IMR-90 (cell line): Measurements from ENCODE around the gene PRR36.

Experiments used
- CEBPB ChIP-seq: IDR thresholded peaks from 2 replicates; pipeline ENCODE4 v1.6.1; 2012; ENCODE audit warnings: low read depth, low read length, improper control_type of control experiment
- ELK1 ChIP-seq: fragments of 150-350 bp; IDR thresholded peaks from 2 replicates; pipeline ENCODE4 v1.6.1; 2016; ENCODE audit warnings: low read depth, mild to moderate bottlenecking, low read length, moderate library complexity, borderline replicate concordance
- FOS ChIP-seq: fragments of 150-350 bp; IDR thresholded peaks from 2 replicates; pipeline ENCODE4 v1.6.1; 2016; ENCODE audit warnings: low read depth, low read length
- MAFK ChIP-seq: IDR thresholded peaks from 2 replicates; pipeline ENCODE4 v1.6.1; 2012; ENCODE audit warnings: low read depth, low read length, improper control_type of control experiment
- MAZ ChIP-seq: IDR thresholded peaks from 2 replicates; pipeline ENCODE4 v1.6.1; 2012; ENCODE audit warnings: low read depth, mild to moderate bottlenecking, low read length, improper control_type of control experiment, moderate library complexity, borderline replicate concordance
- MXI1 ChIP-seq: IDR thresholded peaks from 2 replicates; pipeline ENCODE4 v1.6.1; 2012; ENCODE audit warnings: low read depth, mild to moderate bottlenecking, low read length, moderate library complexity, borderline replicate concordance
- NFE2L2 ChIP-seq: fragments of 150-350 bp; IDR thresholded peaks from 2 replicates; pipeline ENCODE4 v1.6.1; 2016; ENCODE audit warnings: low read depth, mild to moderate bottlenecking, low read length
- POLR2A ChIP-seq: IDR thresholded peaks from 2 replicates; pipeline ENCODE4 v1.6.1; 2012; ENCODE audit warnings: mild to moderate bottlenecking, low read depth, low read length
- RAD21 ChIP-seq: IDR thresholded peaks from 2 replicates; pipeline ENCODE4 v1.6.1; 2012; ENCODE audit warnings: low read length, improper control_type of control experiment
- SMC3 ChIP-seq: fragments of 150-350 bp; IDR thresholded peaks from 2 replicates; pipeline ENCODE4 v1.6.1; 2016; ENCODE audit warnings: low read depth, mild to moderate bottlenecking, antibody characterized with exemption, low read length, moderate library complexity
- TF ChIP-seq, protein P1 (sequence below): conservative IDR thresholded peaks from 2 replicates; pipeline ENCODE4 v1.5.1; 2012; ENCODE audit warnings: mild to moderate bottlenecking, low read depth, low read length, improper control_type of control experiment
- TF ChIP-seq, protein P2 (sequence below): fragments of 150-350 bp; IDR thresholded peaks from 2 replicates; pipeline ENCODE4 v1.6.1; 2017; ENCODE audit warnings: mild to moderate bottlenecking, antibody characterized with exemption, low read length, low read depth

GRCh38 chr19:7864690-7865074 is 9.5 kb downstream of the PRR36 start:
- TF ChIP-seq, protein P1, sequence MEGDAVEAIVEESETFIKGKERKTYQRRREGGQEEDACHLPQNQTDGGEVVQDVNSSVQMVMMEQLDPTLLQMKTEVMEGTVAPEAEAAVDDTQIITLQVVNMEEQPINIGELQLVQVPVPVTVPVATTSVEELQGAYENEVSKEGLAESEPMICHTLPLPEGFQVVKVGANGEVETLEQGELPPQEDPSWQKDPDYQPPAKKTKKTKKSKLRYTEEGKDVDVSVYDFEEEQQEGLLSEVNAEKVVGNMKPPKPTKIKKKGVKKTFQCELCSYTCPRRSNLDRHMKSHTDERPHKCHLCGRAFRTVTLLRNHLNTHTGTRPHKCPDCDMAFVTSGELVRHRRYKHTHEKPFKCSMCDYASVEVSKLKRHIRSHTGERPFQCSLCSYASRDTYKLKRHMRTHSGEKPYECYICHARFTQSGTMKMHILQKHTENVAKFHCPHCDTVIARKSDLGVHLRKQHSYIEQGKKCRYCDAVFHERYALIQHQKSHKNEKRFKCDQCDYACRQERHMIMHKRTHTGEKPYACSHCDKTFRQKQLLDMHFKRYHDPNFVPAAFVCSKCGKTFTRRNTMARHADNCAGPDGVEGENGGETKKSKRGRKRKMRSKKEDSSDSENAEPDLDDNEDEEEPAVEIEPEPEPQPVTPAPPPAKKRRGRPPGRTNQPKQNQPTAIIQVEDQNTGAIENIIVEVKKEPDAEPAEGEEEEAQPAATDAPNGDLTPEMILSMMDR, result no peak
- TF ChIP-seq POLR2A (no peak), CEBPB (no peak), RAD21 (no peak), NFE2L2 (no peak), MXI1 (no peak), MAFK (no peak), SMC3 (no peak), ELK1 (no peak), MAZ (no peak), FOS (no peak)
- TF ChIP-seq, protein P2, sequence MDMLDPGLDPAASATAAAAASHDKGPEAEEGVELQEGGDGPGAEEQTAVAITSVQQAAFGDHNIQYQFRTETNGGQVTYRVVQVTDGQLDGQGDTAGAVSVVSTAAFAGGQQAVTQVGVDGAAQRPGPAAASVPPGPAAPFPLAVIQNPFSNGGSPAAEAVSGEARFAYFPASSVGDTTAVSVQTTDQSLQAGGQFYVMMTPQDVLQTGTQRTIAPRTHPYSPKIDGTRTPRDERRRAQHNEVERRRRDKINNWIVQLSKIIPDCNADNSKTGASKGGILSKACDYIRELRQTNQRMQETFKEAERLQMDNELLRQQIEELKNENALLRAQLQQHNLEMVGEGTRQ, result no peak
